Nephron progenitor cell (in vitro differentiated cells): ENCODE results near the gene ITPK1.
A peak's percentile ranks its signal among the peaks of the same experiment; 100 is the strongest.

ENCODE experiments used
- DNase-seq: peaks from one replicate; pipeline ENCODE4 v3.0.0; 2021
- H3K27ac Mint-ChIP-seq: 2 replicates; pipeline ENCODE4 v1.8.0; 2021; ENCODE audit warnings: mild to moderate bottlenecking, moderate library complexity, mixed read lengths
- H3K27me3 Mint-ChIP-seq: 2 replicates; pipeline ENCODE4 v1.8.0; 2021; ENCODE audit warnings: mild to moderate bottlenecking, low read depth, mixed read lengths; ENCODE audit not compliant: poor library complexity
- H3K36me3 Mint-ChIP-seq: 2 replicates; pipeline ENCODE4 v1.8.0; 2021; ENCODE audit warnings: low read depth, mixed read lengths
- H3K4me1 Mint-ChIP-seq: 2 replicates; pipeline ENCODE4 v1.8.0; 2021; ENCODE audit warnings: mixed read lengths
- H3K4me3 Mint-ChIP-seq: 2 replicates; pipeline ENCODE4 v1.8.0; 2021; ENCODE audit warnings: mild to moderate bottlenecking, moderate library complexity, mixed read lengths
- H3K9me3 Mint-ChIP-seq: 2 replicates; pipeline ENCODE4 v1.8.0; 2021; ENCODE audit warnings: mild to moderate bottlenecking, moderate library complexity, mixed read lengths
- CTCF ChIP-seq: fragments of 200-600 bp; sonication (generic); IDR thresholded peaks from 2 replicates; pipeline ENCODE4 v1.5.0; 2021; ENCODE audit warnings: antibody characterized with exemption

The ITPK1 gene

GRCh38 chr14:92923744-92924103 lies 192.0 kb downstream of the ITPK1 start:
- no peak for TF ChIP-seq CTCF
- DNase-seq = no peak
- Mint-ChIP-seq H3K27me3 (peaks cover 81% of the 10 kb centered on the region), H3K4me1 (peaks cover 11% of the 10 kb centered on the region), H3K4me3 (peak overlapping the region; percentile 54), H3K36me3 (no peaks in the 10 kb centered on the region), H3K27ac (no peak overlapping the region), H3K9me3 (no peaks in the 10 kb centered on the region)

DNA sequence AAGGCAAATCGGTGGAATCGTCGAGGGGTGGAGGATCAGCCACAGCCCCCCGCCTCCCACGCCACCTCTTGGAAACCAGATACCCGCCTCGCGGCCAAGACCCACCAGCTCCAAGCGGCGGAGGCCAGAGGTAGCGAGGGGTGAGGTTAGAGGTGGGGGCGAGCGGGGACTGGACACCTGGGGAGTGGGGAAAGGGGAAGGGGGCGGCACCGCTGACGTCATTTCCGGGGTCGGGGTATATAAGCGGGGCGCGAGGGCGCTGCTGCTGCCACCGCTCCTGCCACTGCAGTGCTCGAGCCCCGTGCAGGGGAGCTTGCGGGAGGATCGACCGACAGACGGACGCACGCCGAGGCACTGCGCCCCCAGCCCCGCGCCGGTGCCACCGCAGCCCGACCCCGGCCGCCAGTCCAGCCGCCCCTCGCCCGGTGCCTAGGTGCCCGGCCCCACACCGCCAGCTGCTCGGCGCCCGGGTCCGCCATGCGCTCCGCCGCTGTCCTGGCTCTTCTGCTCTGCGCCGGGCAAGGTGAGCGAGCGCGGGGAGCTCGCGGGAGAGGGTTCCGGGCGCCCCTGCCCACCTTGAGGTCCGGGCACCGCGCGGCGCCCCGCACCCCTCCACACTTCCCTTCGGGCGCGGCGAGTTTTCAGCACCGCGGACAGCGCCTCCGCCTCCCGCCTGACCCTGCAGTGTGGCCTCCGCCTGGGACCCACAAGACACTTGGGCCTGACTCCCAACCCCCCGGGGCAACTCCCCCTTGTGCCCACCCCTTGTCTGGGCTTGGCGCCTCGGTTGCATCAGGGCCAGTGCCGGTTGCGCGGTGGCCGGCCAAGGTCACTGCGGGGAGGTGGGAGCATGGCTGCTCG lies 192.6 kb downstream of the ITPK1 start, which contains the start of gene CHGA:
Gene CHGA, plus strand, starts transcription at position 268 of the 861 bp plus-strand sequence. Its CDS starts 210 bp downstream, at position 478.
- Mint-ChIP-seq H3K27me3 (peaks cover 87% of the 10 kb centered on the region), H3K36me3 (no peaks in the 10 kb centered on the region), H3K27ac (no peak within 1 kb of the TSS), H3K9me3 (no peaks in the 10 kb centered on the region), H3K4me1 (peaks cover 11% of the 10 kb centered on the region), H3K4me3 (peak within 1 kb of the TSS; percentile 89)
- DNase-seq = peak; percentile 97
- no peak for TF ChIP-seq CTCF

DNA sequence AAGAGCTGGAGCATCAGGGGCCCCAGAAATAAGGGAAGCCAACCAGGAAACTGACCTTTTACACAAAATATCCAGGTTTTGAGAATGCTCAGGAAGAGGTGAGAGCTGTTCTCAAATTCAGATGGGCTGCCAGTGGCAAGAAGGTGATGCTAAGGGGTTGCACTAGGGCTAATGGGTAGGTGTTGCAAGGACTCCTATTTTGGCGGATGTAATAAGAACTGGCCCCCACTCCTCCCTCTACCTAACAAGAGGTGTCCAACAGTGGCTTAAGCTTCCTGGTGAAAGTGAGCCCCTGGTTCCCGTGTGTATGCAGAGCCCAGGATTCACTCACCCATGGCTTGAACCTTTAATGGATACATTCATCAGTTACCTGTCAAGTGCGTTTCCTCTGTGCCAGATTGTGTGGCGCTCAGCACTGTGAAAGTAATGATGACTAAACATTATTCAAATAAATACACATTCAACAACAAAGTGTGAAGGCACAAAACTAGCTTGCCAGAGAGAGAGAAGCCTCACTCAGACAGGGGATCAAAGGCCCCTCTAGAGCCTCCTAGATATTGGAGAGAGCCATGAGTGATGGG lies 193.5 kb downstream of the ITPK1 start:
- H3K27me3 Mint-ChIP-seq = peaks cover 88% of the 10 kb centered on the region
- no peak for TF ChIP-seq CTCF
- H3K9me3 Mint-ChIP-seq = no peaks in the 10 kb centered on the region
- peak overlapping the region; percentile 89 for H3K4me3 Mint-ChIP-seq
- H3K4me1 Mint-ChIP-seq = peaks cover 11% of the 10 kb centered on the region
- no peaks in the 10 kb centered on the region for H3K36me3 Mint-ChIP-seq
- DNase-seq = no peak
- H3K27ac Mint-ChIP-seq = no peak overlapping the region

- peaks cover 90% of the 10 kb centered on the region for H3K27me3 Mint-ChIP-seq
- no peak overlapping the region for H3K27ac Mint-ChIP-seq
- H3K36me3 Mint-ChIP-seq = no peaks in the 10 kb centered on the region
- H3K4me3 Mint-ChIP-seq = no peak overlapping the region
- no peak for TF ChIP-seq CTCF
- peaks cover 11% of the 10 kb centered on the region for H3K4me1 Mint-ChIP-seq
- DNase-seq = no peak
- H3K9me3 Mint-ChIP-seq = no peaks in the 10 kb centered on the region
These were observed 195.7 kb downstream of the ITPK1 start for GRCh38 chr14:92920001-92920400.

DNA sequence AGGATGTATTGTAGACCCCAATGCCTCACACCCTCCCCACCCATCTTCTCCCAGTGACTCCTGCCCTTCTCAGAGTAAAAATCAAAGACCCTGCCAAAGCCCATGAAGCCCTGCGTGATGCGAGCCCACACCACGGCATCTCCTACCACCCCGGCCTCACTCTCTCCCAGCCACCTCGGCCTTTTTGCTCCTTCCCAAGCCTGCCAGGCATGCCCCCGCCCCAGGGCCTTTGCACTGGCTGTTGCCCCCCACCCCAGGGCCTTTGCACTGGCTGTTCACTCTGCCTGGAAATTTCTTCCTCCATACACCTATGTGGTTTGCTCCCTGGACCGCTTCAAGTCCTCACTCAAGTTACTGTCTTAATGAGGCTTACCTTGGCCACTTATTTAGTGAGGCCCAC lies 197.8 kb downstream of the ITPK1 start:
- H3K27ac Mint-ChIP-seq = no peak overlapping the region
- H3K36me3 Mint-ChIP-seq = no peaks in the 10 kb centered on the region
- no peak for DNase-seq
- H3K9me3 Mint-ChIP-seq = peaks cover 2% of the 10 kb centered on the region
- peaks cover 80% of the 10 kb centered on the region for H3K27me3 Mint-ChIP-seq
- peaks cover 11% of the 10 kb centered on the region for H3K4me1 Mint-ChIP-seq
- no peak overlapping the region for H3K4me3 Mint-ChIP-seq
- no peak for TF ChIP-seq CTCF
